Posterior cingulate gyrus (tissue), 11 donors: Measurements from ENCODE around the gene FRAS1.
"Not testable (repeated sequence)": the region's sequence is repeated elsewhere in the genome, so short reads cannot be mapped to it uniquely, and the experiment has no call there.

Experiments
- DNase-seq, 10 donors: peaks; one replicate each; pipeline versions ENCODE4 v3.0.0 to v3.0.0-alpha.2; 2020 to 2021; ENCODE audit warnings: mixed read lengths in 3 of 10
- intact Hi-C: fragments of 100-400 bp; cut with DNase I; formaldehyde crosslinking; loops from one replicate; pipeline ENCODE4 v1.15.1; 2023

FRAS1 gene

GRCh38 chr4:78155616-78156105, 98.5 kb downstream of the FRAS1 start:
- no peak for DNase-seq
- intact Hi-C loops, result no loop called here

- intact Hi-C loops, result no loop called here
- no peak for DNase-seq
Measured at GRCh38 chr4:78156520-78156919, 99.4 kb downstream of the FRAS1 start.

- intact Hi-C loops, result no loop called here
- DNase-seq, result no peak
Measured at GRCh38 chr4:78162342-78162741, 105.2 kb downstream of the FRAS1 start.

- no peak for DNase-seq
- intact Hi-C loops, result no loop called here
Measured at GRCh38 chr4:78162821-78163220, 105.7 kb downstream of the FRAS1 start.

GRCh38 chr4:78165758-78166157, 108.6 kb downstream of the FRAS1 start:
- no peak for DNase-seq
- intact Hi-C loops, result no loop called here

GRCh38 chr4:78166622-78167021, 109.5 kb downstream of the FRAS1 start:
- intact Hi-C loops, result no loop called here
- DNase-seq, result no peak

- intact Hi-C loops, result no loop called here
- DNase-seq, result no peak
Measured at GRCh38 chr4:78167510-78167909, 110.4 kb downstream of the FRAS1 start.

- intact Hi-C loops, result no loop called here
- no peak for DNase-seq
Measured at GRCh38 chr4:78168029-78168428, 110.9 kb downstream of the FRAS1 start.

GRCh38 chr4:78169728-78170127, 112.6 kb downstream of the FRAS1 start:
- intact Hi-C loops, result no loop called here
- DNase-seq, result no peak

GRCh38 chr4:78171482-78171881, 114.4 kb downstream of the FRAS1 start:
- DNase-seq, result peak in 4 of 10 donors; percentile 20 to 74 (median 66)
- intact Hi-C loops, result no loop called here

GRCh38 chr4:78174891-78175290, 117.8 kb downstream of the FRAS1 start:
- intact Hi-C loops, result no loop called here
- DNase-seq, result peak in 1 of 10 donors; percentile 68

- DNase-seq, result no peak
- intact Hi-C loops, result no loop called here
Measured at GRCh38 chr4:78179196-78179595, 122.1 kb downstream of the FRAS1 start.

- DNase-seq, result peak in 3 of 10 donors; percentile 49 to 80 (median 69)
- intact Hi-C loops, result not testable (repeated sequence)
Measured at GRCh38 chr4:78181681-78182234, 124.6 kb downstream of the FRAS1 start.

GRCh38 chr4:78184584-78184983, 127.5 kb downstream of the FRAS1 start:
- intact Hi-C loops, result no loop called here
- no peak for DNase-seq

GRCh38 chr4:78185117-78185516, 128.0 kb downstream of the FRAS1 start:
- intact Hi-C loops, result no loop called here
- no peak for DNase-seq

- DNase-seq, result no peak
- intact Hi-C loops, result no loop called here
Measured at GRCh38 chr4:78186597-78187543, 129.7 kb downstream of the FRAS1 start.

GRCh38 chr4:78190068-78190467, 132.9 kb downstream of the FRAS1 start:
- intact Hi-C loops, result no loop called here
- no peak for DNase-seq

GRCh38 chr4:78190595-78190994, 133.5 kb downstream of the FRAS1 start:
- intact Hi-C loops, result no loop called here
- no peak for DNase-seq

GRCh38 chr4:78197947-78198346, 140.8 kb downstream of the FRAS1 start:
- intact Hi-C loops, result no loop called here
- DNase-seq, result no peak

- intact Hi-C loops, result no loop called here
- DNase-seq, result no peak
Measured at GRCh38 chr4:78199984-78200383, 142.9 kb downstream of the FRAS1 start.

- intact Hi-C loops, result no loop called here
Measured at GRCh38 chr4:78200949-78201348, 143.8 kb downstream of the FRAS1 start.

GRCh38 chr4:78204176-78204575, 147.1 kb downstream of the FRAS1 start:
- intact Hi-C loops, result no loop called here
- DNase-seq, result no peak

More at GRCh38 chr4:78200949-78201348, 143.8 kb downstream of the FRAS1 start:
- DNase-seq, result no peak
